Rectal smooth muscle tissue (tissue), 1 donor: ENCODE results near the gene MDGA2.
A peak's percentile ranks its signal among the peaks of the same experiment; 100 is the strongest.

Experiments used
- H3K27ac ChIP-seq: one replicate; pipeline ENCODE4 v1.7.0; 2013; ENCODE audit warnings: low read depth, low read length, inconsistent platforms
- H3K27me3 ChIP-seq: one replicate; pipeline ENCODE4 v1.7.0; 2013; ENCODE audit warnings: low read length; ENCODE audit not compliant: control insufficient read depth, insufficient read depth
- H3K36me3 ChIP-seq: one replicate; pipeline ENCODE4 v1.7.0; 2013; ENCODE audit warnings: low read length; ENCODE audit not compliant: control insufficient read depth, insufficient read depth
- H3K4me1 ChIP-seq: one replicate; pipeline ENCODE4 v1.7.0; 2013; ENCODE audit warnings: low read length; ENCODE audit not compliant: control insufficient read depth, insufficient read depth
- H3K4me3 ChIP-seq: one replicate; pipeline ENCODE4 v1.7.0; 2013; ENCODE audit warnings: low read length
- H3K9ac ChIP-seq: one replicate; pipeline ENCODE4 v1.7.0; 2013; ENCODE audit warnings: low read length

MDGA2 gene

GRCh38 chr14:47675466-47676314 lies at the start of gene MDGA2:
Gene MDGA2 (minus strand): TSS chr14:47675605.
- H3K4me3 ChIP-seq = peak within 1 kb of the TSS; percentile 50
- H3K27ac ChIP-seq = no peak within 1 kb of the TSS
- H3K27me3 ChIP-seq = peaks cover 8% of the 10 kb centered on the region
- no peaks in the 10 kb centered on the region for H3K36me3 ChIP-seq
- H3K4me1 ChIP-seq = no peaks in the 10 kb centered on the region
- no peak within 1 kb of the TSS for H3K9ac ChIP-seq

- H3K4me3 ChIP-seq = no peak overlapping the region
- H3K4me1 ChIP-seq = no peaks in the 10 kb centered on the region
- no peak overlapping the region for H3K9ac ChIP-seq
- no peak overlapping the region for H3K27ac ChIP-seq
- no peaks in the 10 kb centered on the region for H3K27me3 ChIP-seq
- no peaks in the 10 kb centered on the region for H3K36me3 ChIP-seq
These were observed 47.7 kb upstream of the MDGA2 start for GRCh38 chr14:47722929-47723693.

GRCh38 chr14:47720281-47720680 lies 44.9 kb upstream of the MDGA2 start:
- no peak overlapping the region for H3K4me3 ChIP-seq
- H3K27ac ChIP-seq = no peak overlapping the region
- H3K9ac ChIP-seq = no peak overlapping the region
- no peaks in the 10 kb centered on the region for H3K4me1 ChIP-seq
- no peaks in the 10 kb centered on the region for H3K27me3 ChIP-seq
- no peaks in the 10 kb centered on the region for H3K36me3 ChIP-seq

- Histone ChIP-seq H3K27ac (no peak overlapping the region), H3K36me3 (no peaks in the 10 kb centered on the region), H3K27me3 (no peaks in the 10 kb centered on the region), H3K4me3 (no peak overlapping the region), H3K4me1 (no peaks in the 10 kb centered on the region), H3K9ac (no peak overlapping the region)
These were observed 39.9 kb upstream of the MDGA2 start for GRCh38 chr14:47715330-47715729.

- Histone ChIP-seq H3K27ac (no peak overlapping the region), H3K36me3 (no peaks in the 10 kb centered on the region), H3K27me3 (no peaks in the 10 kb centered on the region), H3K9ac (no peak overlapping the region), H3K4me1 (no peaks in the 10 kb centered on the region), H3K4me3 (no peak overlapping the region)
These were observed 35.2 kb upstream of the MDGA2 start for GRCh38 chr14:47710581-47710980.

GRCh38 chr14:47705683-47706082 lies 30.3 kb upstream of the MDGA2 start:
- Histone ChIP-seq H3K9ac (no peak overlapping the region), H3K27ac (no peak overlapping the region), H3K27me3 (no peaks in the 10 kb centered on the region), H3K4me1 (no peaks in the 10 kb centered on the region), H3K4me3 (no peak overlapping the region), H3K36me3 (no peaks in the 10 kb centered on the region)

- Histone ChIP-seq H3K9ac (no peak overlapping the region), H3K4me3 (no peak overlapping the region), H3K36me3 (no peaks in the 10 kb centered on the region), H3K27me3 (no peaks in the 10 kb centered on the region), H3K4me1 (no peaks in the 10 kb centered on the region), H3K27ac (no peak overlapping the region)
These were observed 16.4 kb upstream of the MDGA2 start for GRCh38 chr14:47691829-47692228.

- peaks cover 8% of the 10 kb centered on the region for H3K27me3 ChIP-seq
- H3K4me1 ChIP-seq = no peaks in the 10 kb centered on the region
- H3K4me3 ChIP-seq = no peak overlapping the region
These were observed 3.6 kb upstream of the MDGA2 start for GRCh38 chr14:47678993-47679392.

GRCh38 chr14:47678157-47678556 lies 2.8 kb upstream of the MDGA2 start:
- H3K4me1 ChIP-seq = no peaks in the 10 kb centered on the region
- no peak overlapping the region for H3K27ac ChIP-seq
- no peak overlapping the region for H3K9ac ChIP-seq
- no peak overlapping the region for H3K4me3 ChIP-seq
- H3K36me3 ChIP-seq = no peaks in the 10 kb centered on the region
- peaks cover 8% of the 10 kb centered on the region for H3K27me3 ChIP-seq

More at GRCh38 chr14:47678993-47679392, 3.6 kb upstream of the MDGA2 start:
- Histone ChIP-seq H3K36me3 (no peaks in the 10 kb centered on the region), H3K27ac (no peak overlapping the region), H3K9ac (no peak overlapping the region)

- Histone ChIP-seq H3K4me1 (no peaks in the 10 kb centered on the region), H3K4me3 (no peak overlapping the region), H3K27ac (no peak overlapping the region), H3K9ac (no peak overlapping the region), H3K36me3 (no peaks in the 10 kb centered on the region), H3K27me3 (peaks cover 8% of the 10 kb centered on the region)
These were observed 861 bp upstream of the MDGA2 start for GRCh38 chr14:47676315-47676617.

GRCh38 chr14:47674543-47675465 lies 601 bp downstream of the MDGA2 start:
- no peak overlapping the region for H3K27ac ChIP-seq
- H3K36me3 ChIP-seq = no peaks in the 10 kb centered on the region
- peaks cover 8% of the 10 kb centered on the region for H3K27me3 ChIP-seq
- no peaks in the 10 kb centered on the region for H3K4me1 ChIP-seq
- H3K9ac ChIP-seq = no peak overlapping the region
- H3K4me3 ChIP-seq = peak overlapping the region; percentile 50

GRCh38 chr14:47674148-47674542 lies 1.3 kb downstream of the MDGA2 start:
- no peaks in the 10 kb centered on the region for H3K4me1 ChIP-seq
- no peak overlapping the region for H3K9ac ChIP-seq
- H3K27me3 ChIP-seq = peaks cover 8% of the 10 kb centered on the region
- H3K4me3 ChIP-seq = peak overlapping the region; percentile 50
- no peaks in the 10 kb centered on the region for H3K36me3 ChIP-seq
- no peak overlapping the region for H3K27ac ChIP-seq
